Right atrium auricular region (tissue), 2 donors: ENCODE results near the gene CD72. TPM values are rescaled to one million over a fixed set of nuclear protein-coding genes. Genes with fewer than 3 reads are reported as not detected.
"Not testable (repeated sequence)": the region's sequence is repeated elsewhere in the genome, so short reads cannot be mapped to it uniquely, and the experiment has no call there.

Experiments used
- DNase-seq: peaks from one replicate; pipeline ENCODE4 v3.0.0-alpha.2; 2019; ENCODE audit warnings: low spot score
- H3K27ac ChIP-seq, 2 donors: fragments of 200-600 bp; sonication (generic); 1 replicate in 1 of 2; 2 replicates in 1 of 2; pipeline ENCODE4 v1.5.1; 2016 to 2019
- H3K27me3 ChIP-seq, 2 donors: fragments of 200-600 bp; sonication (generic); one replicate each; pipeline versions ENCODE4 v1.5.1 to v1.6.0; 2017 to 2019
- H3K36me3 ChIP-seq: fragments of 200-600 bp; sonication (generic); one replicate; pipeline ENCODE4 v1.5.1; 2016
- H3K4me1 ChIP-seq, 2 donors: fragments of 200-600 bp; sonication (generic); one replicate each; pipeline versions ENCODE4 v1.5.1 to v1.6.0; 2017 to 2019
- H3K4me3 ChIP-seq, 2 donors: fragments of 200-600 bp; sonication (generic); 1 replicate in 1 of 2; 2 replicates in 1 of 2; pipeline ENCODE4 v1.5.1; 2017 to 2019; ENCODE audit warnings: mild to moderate bottlenecking in 1 of 2, moderate library complexity in 1 of 2
- H3K9me3 ChIP-seq, 2 donors: fragments of 200-600 bp; sonication (generic); one replicate each; pipeline ENCODE4 v1.5.1; 2019
- CTCF ChIP-seq, 2 donors: fragments of 200-600 bp; sonication (generic); IDR thresholded peaks; one replicate each; pipeline ENCODE4 v1.5.1; 2019; ENCODE audit warnings: antibody characterized with exemption in 2 of 2
- total RNA-seq, 2 donors: library from RNA; depleted of rRNA; stranded (reverse); fragments of >200 nt; gene quantifications; one replicate each; pipeline ENCODE4 v1.1.0, GENCODE V29; 2016

Gene CD72
- total RNA-seq, 2 donors from 2014 or later, result 0.79 to 1.3 TPM

GRCh38 chr9:35603506-35603985, 14.7 kb downstream of the CD72 start:
- Histone ChIP-seq H3K27ac (peak overlapping the region; percentile 83 to 98), H3K4me3 (peak overlapping the region; percentile 23 to 46), H3K27me3 (no peaks in the 10 kb centered on the region), H3K9me3 (no peaks in the 10 kb centered on the region), H3K36me3 (peaks cover 13% of the 10 kb centered on the region), H3K4me1 (peaks cover 0 to 26% of the 10 kb centered on the region in 2 donors)
- TF ChIP-seq CTCF (IDR thresholded peaks at IDR 0.05), result no peak
- DNase-seq, result peak; percentile 91

- no peaks in the 10 kb centered on the region for H3K27me3 ChIP-seq
- H3K36me3 ChIP-seq, result no peaks in the 10 kb centered on the region
- H3K4me1 ChIP-seq, result peaks cover 0 to 10% of the 10 kb centered on the region in 2 donors
- H3K9me3 ChIP-seq, result no peaks in the 10 kb centered on the region
- H3K4me3 ChIP-seq, result no peak overlapping the region
- no peak for TF ChIP-seq CTCF (IDR thresholded peaks at IDR 0.05)
- no peak overlapping the region for H3K27ac ChIP-seq
- no peak for DNase-seq
Measured at GRCh38 chr9:35599763-35600604, 18.2 kb downstream of the CD72 start.

DNA sequence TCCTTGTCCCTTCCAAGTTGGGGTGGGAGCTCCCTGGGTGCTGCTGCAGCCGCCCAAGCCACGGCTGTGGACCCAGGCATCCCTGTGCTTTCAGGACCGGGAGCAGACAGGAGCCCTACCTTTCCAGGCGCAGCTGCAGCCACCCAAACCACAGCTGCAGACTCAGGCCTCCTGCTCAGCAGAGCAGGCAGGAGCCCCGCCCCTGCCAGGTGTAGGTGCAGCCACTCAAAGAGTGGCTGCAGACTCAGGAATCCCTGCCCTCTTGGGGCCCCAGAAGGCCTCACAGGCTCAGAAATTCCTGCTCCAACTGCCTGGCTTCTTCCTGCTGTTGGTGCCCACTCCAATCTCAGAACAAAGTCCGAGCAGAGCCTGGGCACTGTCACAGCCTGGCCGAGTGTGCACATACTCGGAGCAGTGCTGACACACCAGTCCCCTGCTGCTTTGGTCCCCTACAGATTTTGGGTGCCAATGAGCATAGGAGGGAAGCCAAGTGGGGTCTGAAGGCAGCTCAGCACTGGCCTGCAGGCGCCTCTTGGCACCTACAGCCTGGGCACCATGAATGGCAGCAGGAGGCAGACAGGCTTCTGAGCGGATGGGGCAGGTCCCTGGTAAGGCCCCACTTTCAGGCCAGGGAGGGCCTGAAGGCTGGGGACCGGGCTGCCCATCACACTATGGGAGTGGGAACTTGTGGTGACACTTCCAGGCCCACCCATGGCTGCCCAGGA, 19.2 kb downstream of the CD72 start:
- no peak for DNase-seq
- no peak overlapping the region for H3K4me3 ChIP-seq
- no peaks in the 10 kb centered on the region for H3K36me3 ChIP-seq
- TF ChIP-seq CTCF (IDR thresholded peaks at IDR 0.05), result no peak
- no peak overlapping the region for H3K27ac ChIP-seq
- peaks cover 0 to 10% of the 10 kb centered on the region in 2 donors for H3K4me1 ChIP-seq
- H3K9me3 ChIP-seq, result peaks cover 0 to 3% of the 10 kb centered on the region in 2 donors
- H3K27me3 ChIP-seq, result no peaks in the 10 kb centered on the region

DNA sequence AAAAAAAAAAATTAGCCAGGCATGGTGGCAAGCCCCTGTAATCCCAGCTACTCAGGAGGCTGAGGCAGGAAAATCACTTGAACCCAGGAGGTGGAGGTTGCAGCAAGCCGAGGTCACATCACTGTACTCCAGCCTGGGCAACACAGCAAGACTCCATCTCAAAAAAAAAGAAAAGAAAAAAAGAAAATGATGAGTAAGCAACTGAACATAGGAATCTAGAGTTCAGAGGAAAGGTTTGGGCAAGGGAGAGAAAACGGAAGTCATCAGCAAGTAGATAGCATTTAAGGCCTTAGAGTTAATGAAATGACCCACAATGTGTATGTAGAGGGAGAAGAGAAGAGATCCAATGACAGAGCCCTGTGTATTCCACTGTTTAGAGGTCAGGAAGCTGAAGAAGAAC, 21.3 kb downstream of the CD72 start:
- not testable (repeated sequence) for H3K4me1 ChIP-seq, H3K36me3 ChIP-seq, H3K27ac ChIP-seq, DNase-seq, H3K27me3 ChIP-seq, H3K4me3 ChIP-seq
- H3K9me3 ChIP-seq, result peaks cover 0 to 19% of the 10 kb centered on the region in 2 donors

GRCh38 chr9:35594471-35594870, 23.7 kb downstream of the CD72 start:
- no peaks in the 10 kb centered on the region for H3K4me1 ChIP-seq
- no peak for TF ChIP-seq CTCF (IDR thresholded peaks at IDR 0.05)
- no peak overlapping the region for H3K27ac ChIP-seq
- peaks cover 0 to 19% of the 10 kb centered on the region in 2 donors for H3K9me3 ChIP-seq
- no peak for DNase-seq
- no peak overlapping the region for H3K4me3 ChIP-seq
- no peaks in the 10 kb centered on the region for H3K36me3 ChIP-seq
- H3K27me3 ChIP-seq, result no peaks in the 10 kb centered on the region

DNA sequence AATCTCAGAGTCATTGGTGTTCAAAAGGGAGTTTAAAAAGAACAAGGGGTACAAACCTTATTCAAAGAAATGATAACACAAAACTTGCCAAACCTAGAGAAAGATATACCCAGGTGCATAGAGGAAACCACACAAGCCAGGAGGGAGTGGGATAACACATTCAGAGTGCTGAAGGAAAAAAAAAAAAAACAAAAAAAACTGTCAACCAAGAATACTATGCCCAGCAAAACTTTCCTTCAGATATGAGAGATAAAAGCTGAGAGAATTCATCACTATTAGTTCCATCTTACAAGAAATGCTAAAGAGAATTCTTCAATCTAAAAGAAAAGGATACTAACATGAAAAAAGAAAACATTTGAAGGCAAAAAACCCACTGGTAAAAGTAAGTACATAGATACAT, 24.6 kb downstream of the CD72 start:
- no peak overlapping the region for H3K27ac ChIP-seq
- TF ChIP-seq CTCF (IDR thresholded peaks at IDR 0.05), result no peak
- H3K4me3 ChIP-seq, result no peak overlapping the region
- no peaks in the 10 kb centered on the region for H3K36me3 ChIP-seq
- no peaks in the 10 kb centered on the region for H3K4me1 ChIP-seq
- H3K9me3 ChIP-seq, result peaks cover 0 to 19% of the 10 kb centered on the region in 2 donors
- no peaks in the 10 kb centered on the region for H3K27me3 ChIP-seq
- no peak for DNase-seq

DNA sequence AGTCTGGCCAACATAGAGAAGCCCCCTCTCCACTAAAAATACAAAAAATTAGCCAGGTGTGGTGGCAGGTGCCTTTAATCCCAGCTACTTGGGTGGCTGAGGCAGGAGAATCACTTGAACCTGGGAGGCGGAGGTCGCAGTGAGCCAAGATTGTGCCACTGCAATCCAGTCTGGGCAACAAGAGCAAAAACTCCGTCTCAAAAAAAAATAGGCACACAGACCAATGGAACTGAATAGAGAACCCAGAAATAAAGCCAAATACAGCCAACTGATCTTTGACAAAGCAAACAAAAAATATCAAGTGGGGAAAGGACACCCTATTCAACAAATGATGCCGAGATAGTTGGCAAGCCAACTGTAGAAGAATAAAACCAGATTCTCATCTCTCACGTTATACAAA, 29.7 kb downstream of the CD72 start:
- DNase-seq, H3K4me1 ChIP-seq, H3K4me3 ChIP-seq, H3K36me3 ChIP-seq, H3K27me3 ChIP-seq, H3K27ac ChIP-seq: not testable (repeated sequence)
- peaks cover 0 to 22% of the 10 kb centered on the region in 2 donors for H3K9me3 ChIP-seq

- H3K4me3 ChIP-seq, H3K4me1 ChIP-seq, H3K27me3 ChIP-seq, H3K27ac ChIP-seq, DNase-seq, H3K36me3 ChIP-seq: not testable (repeated sequence)
- H3K9me3 ChIP-seq, result peaks cover 0 to 21% of the 10 kb centered on the region in 2 donors
Measured at GRCh38 chr9:35584681-35585080, 33.5 kb downstream of the CD72 start.

DNA sequence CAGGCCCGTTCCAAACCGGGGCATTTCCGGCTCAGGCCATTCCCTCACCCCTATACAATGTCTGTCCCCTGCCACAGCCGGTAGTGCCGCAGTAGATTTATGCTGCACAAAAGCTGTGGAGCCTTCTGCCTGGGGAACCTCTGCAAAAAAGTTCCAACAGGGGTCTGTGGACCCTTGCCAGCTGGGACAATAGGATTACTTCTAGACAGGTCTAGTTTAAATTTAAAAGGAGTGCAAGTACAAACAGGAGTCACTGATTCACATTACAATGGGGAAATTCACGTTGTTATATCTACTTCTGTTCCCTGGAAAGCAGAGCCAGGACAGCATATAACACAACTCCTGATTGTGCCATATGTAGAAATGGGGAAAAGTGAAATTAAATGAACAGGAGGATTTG, 34.7 kb downstream of the CD72 start:
- H3K27ac ChIP-seq, H3K4me1 ChIP-seq, H3K27me3 ChIP-seq, DNase-seq, H3K4me3 ChIP-seq, H3K36me3 ChIP-seq: not testable (repeated sequence)
- H3K9me3 ChIP-seq, result peaks cover 0 to 24% of the 10 kb centered on the region in 2 donors
